ENCODE measurements around the gene PINLYP. TPM values are rescaled to one million over a fixed set of nuclear protein-coding genes. Genes with fewer than 3 reads are reported as not detected.

The PINLYP gene
- total and polyA plus RNA-seq, 7 donors: 0.66 to 1.3 (median 0.88) TPM; not detected in 1

DNA sequence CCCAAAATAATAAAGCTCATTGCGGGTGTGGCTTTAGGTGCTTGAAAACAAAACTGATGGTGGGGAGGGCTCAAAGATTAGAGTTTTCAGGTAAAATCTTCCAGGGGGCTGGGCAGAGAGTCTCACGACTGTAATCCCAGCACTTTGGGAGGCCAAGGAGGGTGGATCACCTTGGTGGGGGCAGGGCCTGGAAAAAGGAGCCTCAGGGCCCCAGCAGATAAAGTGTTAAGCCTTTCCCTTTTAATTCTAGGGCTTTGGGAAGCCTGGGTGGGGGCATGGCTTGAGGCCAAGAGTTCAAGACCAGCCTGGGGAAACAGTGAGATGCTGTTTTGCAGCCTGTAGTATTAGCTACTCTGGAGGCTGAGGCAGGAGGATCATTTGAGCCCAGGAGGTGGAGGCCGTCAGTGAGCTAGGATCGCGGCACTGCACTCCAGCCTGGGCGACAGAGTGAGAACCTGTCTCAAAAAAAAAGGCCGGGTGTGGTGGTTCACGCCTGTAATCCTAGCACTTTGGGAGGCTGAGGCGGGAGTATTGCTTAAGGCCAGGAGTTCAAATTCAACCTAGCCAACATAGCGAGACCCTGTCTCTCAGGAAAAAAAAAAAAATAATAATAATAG, 18.6 kb downstream of the PINLYP start:
- Histone ChIP-seq H3K4me1 (peaks cover 26% of the 10 kb centered on the region), H3K9me3 (no peaks in the 10 kb centered on the region), H3K36me3 (ENCODE audit: insufficient read depth in 1 of 2, low read depth in 1 of 2) (peaks cover 3 to 59% of the 10 kb centered on the region in 2 donors), H3K4me3 (peak overlapping the region; percentile 89), H3K27ac (peak overlapping the region; percentile 99), H3K27me3 (ENCODE audit: insufficient read depth in 3 of 3, low read length in 2 of 3) (no peaks in the 10 kb centered on the region)
- intact Hi-C loops (cut with DNase I): loop anchor here in 1 of 2 donors (2.0 to 10.0 kb wide), 2 partner anchors 17 to 59 kb away; partner anchors contain the start of gene ZNF575
- DNase-seq: no peak
- TF ChIP-seq CTCF (IDR thresholded peaks at IDR 0.05): no peak
- no peak for ATAC-seq
- 82 to 92% (median 87%) methylated on average over 10 of the region's 10 CpGs for WGBS, 3 donors

DNA sequence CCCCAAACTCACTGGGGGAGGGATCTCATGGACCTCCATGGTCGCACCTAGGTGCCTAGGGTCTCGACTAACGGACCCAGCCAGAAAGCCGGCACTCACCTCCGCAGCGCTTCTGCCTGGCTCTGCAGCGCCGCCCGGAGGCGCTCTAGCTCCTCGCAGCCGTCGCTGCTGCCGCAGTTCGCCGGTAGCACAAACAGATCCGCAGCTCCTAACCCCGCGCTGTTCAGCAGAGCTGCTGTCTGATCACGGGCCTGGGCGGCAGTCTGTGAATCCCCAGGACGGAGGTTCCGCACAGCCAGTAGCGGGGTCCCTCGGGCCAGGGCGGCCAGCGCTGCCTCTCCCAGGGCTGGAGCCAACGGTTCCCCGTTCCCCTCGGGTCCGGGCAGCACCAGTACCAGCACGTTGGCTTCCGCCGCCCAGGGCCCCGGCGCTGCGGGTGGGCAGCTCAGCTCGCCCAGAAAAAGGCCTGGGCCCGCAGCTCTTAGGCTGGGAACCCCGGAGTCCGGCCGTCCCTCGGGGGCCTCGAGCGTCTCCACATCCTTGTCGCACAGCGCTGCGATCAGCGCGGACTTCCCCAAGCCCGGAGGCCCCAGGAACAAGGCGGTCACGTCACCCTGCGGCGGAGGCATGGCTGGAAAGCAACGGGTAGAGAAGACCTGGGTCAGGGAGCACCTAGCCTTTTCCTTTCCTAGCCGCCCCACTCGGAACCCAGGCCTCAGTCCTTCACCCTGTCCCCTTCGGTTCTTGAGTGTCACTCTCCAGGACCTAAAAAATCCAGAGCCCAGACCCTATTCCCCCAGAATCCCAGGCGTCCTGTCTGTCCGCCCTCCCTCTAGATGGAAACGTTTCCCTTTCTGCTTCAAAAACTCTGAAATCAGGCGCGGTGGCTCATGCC, 19.4 kb downstream of the PINLYP start:
- Histone ChIP-seq H3K27me3 (ENCODE audit: insufficient read depth in 3 of 3, low read length in 2 of 3) (no peaks in the 10 kb centered on the region), H3K4me1 (peaks cover 26% of the 10 kb centered on the region), H3K27ac (peak overlapping the region; percentile 99), H3K36me3 (ENCODE audit: insufficient read depth in 1 of 2, low read depth in 1 of 2) (peaks cover 2 to 63% of the 10 kb centered on the region in 2 donors), H3K4me3 (peak overlapping the region; percentile 89), H3K9me3 (no peaks in the 10 kb centered on the region)
- peak; percentile 43 to 72 for DNase-seq
- intact Hi-C loops (cut with DNase I): loop anchor here (2.0 to 10.0 kb wide), 3 partner anchors 18 to 63 kb away; partner anchors contain the start of gene ZNF575 (in 2 of the 2)
- no peak for ATAC-seq
- peak; percentile 45 for TF ChIP-seq CTCF (IDR thresholded peaks at IDR 0.05)
- WGBS, 3 donors: 3 to 5% (median 5%) methylated on average over 64 of the region's 64 CpGs

- ATAC-seq: peak; percentile 15 to 39 (median 26)
- peak overlapping the region; percentile 89 for H3K4me3 ChIP-seq
- H3K36me3 ChIP-seq (ENCODE audit: insufficient read depth in 1 of 2, low read depth in 1 of 2): peaks cover 0 to 63% of the 10 kb centered on the region in 2 donors
- peaks cover 26% of the 10 kb centered on the region for H3K4me1 ChIP-seq
- H3K27me3 ChIP-seq (ENCODE audit: insufficient read depth in 3 of 3, low read length in 2 of 3): no peaks in the 10 kb centered on the region
- no peaks in the 10 kb centered on the region for H3K9me3 ChIP-seq
- intact Hi-C loops (cut with DNase I): loop anchor here (2.0 to 10.0 kb wide), 3 partner anchors 19 to 63 kb away; partner anchors contain the start of gene ZNF575 (in 2 of the 2)
- WGBS, 3 donors: 0 to 1% (median 1%) methylated on average over 18 of the region's 18 CpGs
- H3K27ac ChIP-seq: peak overlapping the region; percentile 99
- TF ChIP-seq CTCF (IDR thresholded peaks at IDR 0.05): no peak
- DNase-seq: no peak
Measured at GRCh38 chr19:43595605-43595998, 20.0 kb downstream of the PINLYP start.

GRCh38 chr19:43595999-43596841, 20.6 kb downstream of the PINLYP start, which contains the start of the genes IRGQ and ZNF576:
TSS of gene IRGQ (minus strand) at chr19:43596134. CDS start at chr19:43595338, 796 bp downstream.
TSS of gene ZNF576 (plus strand) at chr19:43596595. CDS start at chr19:43597109, 514 bp downstream.
- Histone ChIP-seq H3K9me3 (no peaks in the 10 kb centered on the region), H3K4me1 (peaks cover 26% of the 10 kb centered on the region), H3K27ac (peak within 1 kb of the TSS; percentile 99), H3K4me3 (peak within 1 kb of the TSS; percentile 89), H3K27me3 (ENCODE audit: insufficient read depth in 3 of 3, low read length in 2 of 3) (no peaks in the 10 kb centered on the region), H3K36me3 (ENCODE audit: insufficient read depth in 1 of 2, low read depth in 1 of 2) (peaks cover 0 to 63% of the 10 kb centered on the region in 2 donors)
- WGBS, 3 donors: 0% methylated on average over 57 to 60 of the region's 60 CpGs
- DNase-seq (peak; percentile 100), ATAC-seq (peak; percentile 93 to 94 (median 94))
- no peak for TF ChIP-seq CTCF (IDR thresholded peaks at IDR 0.05)
- intact Hi-C loops (cut with DNase I): loop anchor here (2.0 to 10.0 kb wide), 3 partner anchors 19 to 64 kb away; partner anchors contain the start of gene ZNF575 (in 2 of the 2)
